GM21786 (cell line): ENCODE results near the gene NAB2.
A peak's percentile ranks its signal among the peaks of the same experiment; 100 is the strongest.
"Not testable (repeated sequence)": the region's sequence is repeated elsewhere in the genome, so short reads cannot be mapped to it uniquely, and the experiment has no call there.

Source experiments
- ATAC-seq: cut with Tn5 transposase; IDR thresholded peaks from one replicate; pipeline ENCODE4 v1.9.1; 2021; ENCODE audit not compliant: unreplicated experiment

NAB2 gene

GRCh38 chr12:57088354-57089270 lies at the start of gene NAB2:
Gene NAB2 (plus strand): TSS chr12:57089114. CDS start chr12:57089272, 158 bp downstream.
- peak; percentile 59 for ATAC-seq

- no peak for ATAC-seq
These were observed 48.7 kb upstream of the NAB2 start for GRCh38 chr12:57040211-57040610.

- no peak for ATAC-seq
These were observed 48.2 kb upstream of the NAB2 start for GRCh38 chr12:57040750-57041149.

- ATAC-seq: no peak
These were observed 46.2 kb upstream of the NAB2 start for GRCh38 chr12:57042695-57043094.

GRCh38 chr12:57044468-57044867 lies 44.4 kb upstream of the NAB2 start:
- no peak for ATAC-seq

GRCh38 chr12:57044889-57045288 lies 44.0 kb upstream of the NAB2 start:
- no peak for ATAC-seq

- ATAC-seq: no peak
These were observed 42.7 kb upstream of the NAB2 start for GRCh38 chr12:57046086-57046791.

- ATAC-seq: no peak
These were observed 41.7 kb upstream of the NAB2 start for GRCh38 chr12:57046947-57047890.

- ATAC-seq: no peak
These were observed 40.9 kb upstream of the NAB2 start for GRCh38 chr12:57047981-57048380.

- no peak for ATAC-seq
These were observed 40.3 kb upstream of the NAB2 start for GRCh38 chr12:57048423-57049118.

GRCh38 chr12:57049119-57049446 lies 39.8 kb upstream of the NAB2 start:
- no peak for ATAC-seq

- ATAC-seq: no peak
These were observed 39.0 kb upstream of the NAB2 start, which contains the start of gene MYO1A for GRCh38 chr12:57049890-57050289. Gene MYO1A (minus strand): TSS chr12:57050129. CDS start chr12:57048323, 1,806 bp downstream.

GRCh38 chr12:57051011-57051410 lies 37.9 kb upstream of the NAB2 start:
- no peak for ATAC-seq

GRCh38 chr12:57053146-57053545 lies 35.8 kb upstream of the NAB2 start:
- ATAC-seq: not testable (repeated sequence)

GRCh38 chr12:57053901-57054300 lies 35.0 kb upstream of the NAB2 start:
- ATAC-seq: not testable (repeated sequence)

- no peak for ATAC-seq
These were observed 33.1 kb upstream of the NAB2 start for GRCh38 chr12:57055824-57056223.

- no peak for ATAC-seq
These were observed 31.7 kb upstream of the NAB2 start for GRCh38 chr12:57057067-57057751.

- no peak for ATAC-seq
These were observed 30.5 kb upstream of the NAB2 start for GRCh38 chr12:57058454-57058853.

GRCh38 chr12:57063991-57064685 lies 24.8 kb upstream of the NAB2 start:
- ATAC-seq: peak; percentile 91
